Astrocyte (in vitro differentiated cells and primary cell): ENCODE results near the gene LAIR2.

ENCODE experiments used
- EZH2 ChIP-seq: IDR thresholded peaks from 2 replicates; pipeline ENCODE4 v1.6.1; 2012; ENCODE audit warnings: mild to moderate bottlenecking, low read length, inconsistent platforms; ENCODE audit not compliant: insufficient read depth
- TF ChIP-seq, protein P1 (sequence below): IDR thresholded peaks from 2 replicates; pipeline ENCODE4 v1.5.1; 2011; ENCODE audit warnings: low read depth, mild to moderate bottlenecking, inconsistent platforms, low read length, moderate library complexity; ENCODE audit not compliant: insufficient read depth

DNA sequence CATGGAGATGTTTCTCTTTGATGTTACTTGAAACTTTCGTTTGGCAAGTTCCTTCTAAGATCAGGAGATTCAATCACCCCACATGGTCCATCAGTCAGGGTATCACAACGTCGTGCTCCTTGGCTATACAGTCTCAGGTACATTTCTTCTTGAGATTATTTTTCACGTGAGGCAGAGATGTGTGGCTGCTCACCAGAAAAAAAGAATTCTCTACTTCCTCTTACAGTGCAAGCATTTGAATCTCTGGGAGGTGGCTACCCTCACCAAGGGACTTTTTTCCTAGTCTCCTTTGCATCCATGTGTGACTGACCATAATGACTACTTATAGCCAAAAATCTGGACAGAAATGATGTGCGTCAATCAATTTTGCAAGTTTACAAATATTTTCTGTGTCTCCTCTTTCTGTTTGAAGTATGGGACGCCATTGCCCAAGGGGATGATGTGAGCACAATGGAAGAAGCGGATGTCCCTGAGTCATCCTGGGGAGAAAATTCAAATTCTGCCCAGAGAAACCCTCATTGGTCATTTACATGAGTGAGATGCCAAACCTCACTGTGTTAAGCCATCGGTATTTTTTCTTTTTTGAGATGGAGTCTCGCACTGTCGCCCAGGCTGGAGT lies 8.6 kb upstream of the LAIR2 start:
- TF ChIP-seq, protein P1, sequence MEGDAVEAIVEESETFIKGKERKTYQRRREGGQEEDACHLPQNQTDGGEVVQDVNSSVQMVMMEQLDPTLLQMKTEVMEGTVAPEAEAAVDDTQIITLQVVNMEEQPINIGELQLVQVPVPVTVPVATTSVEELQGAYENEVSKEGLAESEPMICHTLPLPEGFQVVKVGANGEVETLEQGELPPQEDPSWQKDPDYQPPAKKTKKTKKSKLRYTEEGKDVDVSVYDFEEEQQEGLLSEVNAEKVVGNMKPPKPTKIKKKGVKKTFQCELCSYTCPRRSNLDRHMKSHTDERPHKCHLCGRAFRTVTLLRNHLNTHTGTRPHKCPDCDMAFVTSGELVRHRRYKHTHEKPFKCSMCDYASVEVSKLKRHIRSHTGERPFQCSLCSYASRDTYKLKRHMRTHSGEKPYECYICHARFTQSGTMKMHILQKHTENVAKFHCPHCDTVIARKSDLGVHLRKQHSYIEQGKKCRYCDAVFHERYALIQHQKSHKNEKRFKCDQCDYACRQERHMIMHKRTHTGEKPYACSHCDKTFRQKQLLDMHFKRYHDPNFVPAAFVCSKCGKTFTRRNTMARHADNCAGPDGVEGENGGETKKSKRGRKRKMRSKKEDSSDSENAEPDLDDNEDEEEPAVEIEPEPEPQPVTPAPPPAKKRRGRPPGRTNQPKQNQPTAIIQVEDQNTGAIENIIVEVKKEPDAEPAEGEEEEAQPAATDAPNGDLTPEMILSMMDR, result no peak
- TF ChIP-seq EZH2, result no peak
